ENCODE measurements around the gene SLC25A3.
"Not testable (repeated sequence)": the region's sequence is repeated elsewhere in the genome, so short reads cannot be mapped to it uniquely, and the experiment has no call there.

The SLC25A3 gene

DNA sequence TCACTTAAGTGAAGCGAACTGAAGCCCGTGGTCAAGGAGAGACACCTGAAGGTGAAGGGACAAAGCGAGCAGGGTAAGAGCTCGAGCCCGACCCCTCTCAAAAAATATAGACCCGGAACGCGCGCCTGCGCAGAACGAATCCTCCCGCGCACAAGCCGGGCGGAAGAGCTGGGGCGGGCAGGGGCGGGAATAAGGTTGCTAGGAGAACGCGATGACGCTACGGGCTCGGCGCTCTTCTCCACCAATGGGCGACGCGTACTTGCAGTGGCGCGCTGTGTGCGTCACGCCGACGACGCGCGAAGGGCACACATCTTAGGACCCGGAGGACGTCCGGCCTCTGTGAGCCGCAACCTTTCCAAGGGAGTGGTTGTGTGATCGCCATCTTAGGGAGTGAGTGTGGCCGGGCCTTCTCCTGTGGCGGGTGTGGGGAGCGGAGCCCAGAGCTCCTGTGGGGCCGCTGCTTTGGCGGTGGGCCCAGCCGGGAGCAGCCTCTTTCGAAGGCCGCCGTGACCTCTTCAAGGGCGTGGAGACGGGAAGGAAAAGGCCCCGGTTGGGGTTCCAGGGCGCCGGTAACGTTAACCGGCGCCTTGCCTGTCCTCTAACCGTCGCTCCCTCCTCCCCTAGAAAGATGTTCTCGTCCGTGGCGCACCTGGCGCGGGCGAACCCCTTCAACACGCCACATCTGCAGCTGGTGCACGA is at the start of gene SLC25A3:
TSS of gene SLC25A3 (plus strand) at position 336 of the 699 bp plus-strand sequence. CDS start at position 629, 293 bp downstream.
- DNase-seq (ENCODE audit: extremely low spot score, insufficient read length, low read depth) (peak; percentile 94), FAIRE-seq (peak; percentile 98)

DNA sequence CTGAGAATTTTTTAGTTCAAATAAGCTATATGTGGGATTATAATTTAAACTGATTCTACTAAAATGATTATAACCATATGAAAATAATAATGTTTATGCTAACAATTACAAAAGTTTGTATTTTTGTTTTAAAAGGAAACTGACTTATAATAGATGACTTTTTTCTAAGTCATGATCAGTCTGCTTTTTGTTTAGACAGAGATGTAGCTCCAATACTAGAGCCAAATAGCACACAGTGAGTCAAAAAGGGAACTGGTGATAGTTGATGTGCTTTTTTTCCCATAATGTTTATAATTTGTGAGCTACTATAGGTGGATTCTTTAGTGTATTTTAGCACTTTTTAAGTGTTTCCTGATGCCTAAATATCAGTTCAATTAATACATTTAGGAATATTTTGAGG is 49.8 kb upstream of the SLC25A3 start:
- peak; percentile 57 for FAIRE-seq
- DNase-seq (ENCODE audit: extremely low spot score, insufficient read length, low read depth), result no peak

DNA sequence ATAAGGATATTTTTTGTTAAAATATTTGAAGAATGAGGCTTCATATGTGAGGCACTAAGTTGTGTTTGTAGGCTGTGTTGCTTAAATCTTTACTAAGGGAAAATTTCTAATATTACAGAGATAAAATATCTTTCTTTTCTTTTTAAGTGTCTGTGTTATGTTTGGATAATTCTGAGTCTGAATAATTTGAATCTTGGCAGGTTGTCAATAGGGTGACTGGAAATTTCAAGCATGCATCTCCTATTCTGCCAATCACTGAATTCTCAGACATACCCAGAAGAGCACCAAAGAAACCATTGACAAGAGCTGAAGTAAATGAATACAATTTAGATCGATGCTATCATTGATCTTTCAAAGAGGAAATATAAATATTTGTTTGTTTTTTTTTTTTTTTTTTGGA is 48.7 kb upstream of the SLC25A3 start:
- DNase-seq (ENCODE audit: extremely low spot score, insufficient read length, low read depth) (no peak), FAIRE-seq (no peak)

DNA sequence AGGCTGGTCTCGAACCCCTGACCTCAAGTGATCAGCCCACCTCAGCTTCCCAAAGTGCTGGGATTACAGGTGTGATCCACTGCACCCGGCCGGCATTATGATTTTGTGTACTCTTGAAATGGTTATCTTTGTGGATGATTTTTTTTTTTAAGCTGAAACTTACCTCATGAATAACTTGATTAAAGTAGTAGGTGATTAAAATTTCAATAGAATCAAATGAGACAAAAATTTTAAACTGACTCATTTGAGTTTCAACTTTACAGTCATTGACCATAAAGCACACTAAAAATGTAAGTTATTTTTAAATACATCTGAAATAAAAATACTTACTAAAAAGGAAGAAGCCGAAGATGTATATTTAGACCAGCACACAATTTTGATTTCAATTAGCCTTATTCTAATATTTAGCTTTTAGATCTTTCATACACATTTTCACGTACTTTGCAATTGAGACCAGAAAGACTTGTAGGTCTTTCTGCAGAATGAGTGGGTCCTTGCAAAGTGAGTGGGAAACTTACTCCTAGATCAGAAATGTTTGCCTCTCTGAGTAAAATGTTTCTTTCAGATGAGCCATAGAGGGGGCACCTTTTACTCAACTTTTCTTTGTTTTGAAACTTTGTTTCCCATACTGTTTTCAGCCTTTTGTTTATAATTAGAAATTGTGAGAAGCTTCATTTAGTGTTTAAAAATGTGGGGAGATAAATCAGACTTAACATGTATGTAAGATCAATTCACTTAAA is 43.9 kb upstream of the SLC25A3 start:
- FAIRE-seq, result peak; percentile 50

DNA sequence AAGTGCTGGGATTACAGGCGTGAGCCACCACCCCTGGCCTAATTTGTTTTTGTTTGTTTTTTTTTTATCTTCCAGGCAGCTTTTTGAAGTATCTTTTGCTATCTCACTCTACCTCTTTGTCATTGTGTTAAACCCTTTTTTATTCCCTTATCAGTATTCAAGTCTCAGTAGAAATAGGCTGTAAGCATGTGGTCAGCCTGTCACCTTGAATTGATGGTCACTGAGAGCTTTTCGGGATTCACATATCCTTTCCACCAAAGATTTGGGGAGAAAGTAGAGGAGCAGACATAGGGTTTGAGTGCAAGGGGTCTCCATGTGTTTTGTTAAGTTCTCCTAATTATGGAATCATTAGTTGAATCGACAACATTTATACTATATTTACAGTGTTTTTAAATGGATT is 41.7 kb upstream of the SLC25A3 start:
- FAIRE-seq, result no peak
- DNase-seq (ENCODE audit: extremely low spot score, insufficient read length, low read depth), result no peak

More for the DNA sequence above, 43.9 kb upstream of the SLC25A3 start:
- DNase-seq (ENCODE audit: extremely low spot score, insufficient read length, low read depth), result no peak

DNA sequence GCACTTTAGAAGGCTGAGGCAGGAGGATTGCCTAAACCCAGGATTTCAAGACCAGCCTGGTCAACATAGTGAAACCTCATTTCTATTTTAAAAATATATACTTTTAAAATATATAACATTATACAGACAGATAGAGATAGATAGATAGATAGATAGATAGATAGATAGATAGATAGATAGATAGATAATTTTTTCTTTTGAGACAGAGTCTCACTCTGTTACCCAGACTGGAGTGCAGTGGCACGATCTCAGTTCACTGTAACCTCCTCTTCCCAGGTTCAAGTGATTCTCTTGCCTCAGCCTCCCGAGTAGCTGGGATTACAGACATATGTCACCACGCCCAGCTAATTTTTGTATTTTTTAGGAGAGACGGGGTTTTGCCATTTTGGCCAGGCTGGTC is 35.4 kb upstream of the SLC25A3 start:
- not testable (repeated sequence) for DNase-seq (ENCODE audit: extremely low spot score, insufficient read length, low read depth); FAIRE-seq

DNA sequence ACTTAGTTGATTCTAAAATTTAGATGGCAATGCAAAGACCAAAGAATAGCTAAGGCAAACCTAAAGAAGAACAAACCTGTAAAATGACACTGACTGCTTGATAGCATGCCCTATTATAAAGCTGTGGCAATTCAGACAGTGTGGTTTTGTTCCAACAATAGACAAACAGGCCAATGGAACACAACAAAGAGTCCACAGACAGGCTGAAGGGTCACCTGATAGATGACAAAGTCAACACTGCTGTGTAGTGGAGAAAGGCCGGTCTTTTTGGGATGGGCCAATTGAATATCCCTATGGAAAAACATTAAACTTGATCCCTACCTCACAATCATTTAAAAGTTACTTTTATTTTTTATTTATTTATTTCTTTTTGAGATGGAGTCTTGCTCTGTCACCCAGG is 33.8 kb upstream of the SLC25A3 start:
- FAIRE-seq, result no peak

DNA sequence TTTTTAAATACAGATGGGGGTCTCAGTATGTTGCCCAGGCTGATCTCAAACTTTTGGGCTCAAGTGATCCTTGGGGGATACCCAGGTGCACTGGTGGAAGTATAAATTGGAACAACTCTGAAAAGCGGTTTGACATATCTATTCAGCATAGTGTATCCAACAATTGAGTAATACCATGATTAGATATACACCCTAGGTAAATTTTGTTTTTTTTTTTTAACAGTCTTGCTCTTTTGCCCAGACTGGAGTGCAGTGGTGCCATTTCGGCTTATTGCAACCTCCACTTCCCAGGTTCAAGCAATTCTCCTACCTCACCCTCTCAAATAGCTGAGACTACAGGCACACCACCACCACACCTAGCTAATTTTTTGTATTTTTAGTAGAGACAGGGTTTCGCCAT is 31.6 kb upstream of the SLC25A3 start:
- DNase-seq (ENCODE audit: extremely low spot score, insufficient read length, low read depth) (no peak), FAIRE-seq (no peak)

More for the DNA sequence above, 33.8 kb upstream of the SLC25A3 start:
- DNase-seq (ENCODE audit: extremely low spot score, insufficient read length, low read depth), result no peak

DNA sequence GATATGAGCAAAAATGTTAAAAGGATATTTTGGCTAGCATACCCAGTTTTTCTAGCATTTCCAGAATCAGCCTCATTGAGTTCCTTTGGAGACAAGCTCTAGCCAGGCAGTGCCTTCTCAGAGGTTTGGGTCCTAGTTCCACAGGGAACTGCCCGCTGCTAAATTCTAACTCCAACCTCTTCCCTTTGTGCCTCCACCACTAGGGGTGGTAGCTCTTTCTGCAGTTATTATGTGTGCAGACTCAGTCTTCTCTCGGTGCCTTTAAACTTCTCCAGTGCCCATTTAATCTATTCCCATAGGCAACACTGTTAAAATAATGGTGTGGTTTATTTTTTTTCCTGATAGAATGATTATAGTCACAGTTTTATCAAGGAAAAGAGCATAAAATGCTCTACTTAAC is 21.5 kb upstream of the SLC25A3 start:
- DNase-seq (ENCODE audit: extremely low spot score, insufficient read length, low read depth), result no peak
- FAIRE-seq, result no peak

DNA sequence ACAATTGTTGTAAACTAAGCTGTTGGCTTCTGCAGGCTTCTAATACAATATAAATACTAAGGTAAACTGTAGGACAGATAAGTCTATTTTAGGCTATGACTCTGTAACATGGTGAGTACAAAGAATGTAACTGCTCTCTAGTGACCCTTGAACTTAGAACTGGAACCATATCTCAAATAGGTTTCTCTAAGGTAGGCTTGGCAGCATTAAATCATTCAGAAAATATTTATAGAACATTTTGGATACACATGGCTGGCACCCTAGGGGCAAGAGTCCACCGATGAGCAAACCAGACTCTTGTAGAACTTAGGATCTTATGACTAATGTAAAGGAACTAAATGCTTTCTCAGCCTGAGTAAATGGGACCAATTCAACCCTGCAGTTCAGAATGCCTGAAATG is 19.4 kb upstream of the SLC25A3 start:
- FAIRE-seq, result no peak
- DNase-seq (ENCODE audit: extremely low spot score, insufficient read length, low read depth), result no peak

DNA sequence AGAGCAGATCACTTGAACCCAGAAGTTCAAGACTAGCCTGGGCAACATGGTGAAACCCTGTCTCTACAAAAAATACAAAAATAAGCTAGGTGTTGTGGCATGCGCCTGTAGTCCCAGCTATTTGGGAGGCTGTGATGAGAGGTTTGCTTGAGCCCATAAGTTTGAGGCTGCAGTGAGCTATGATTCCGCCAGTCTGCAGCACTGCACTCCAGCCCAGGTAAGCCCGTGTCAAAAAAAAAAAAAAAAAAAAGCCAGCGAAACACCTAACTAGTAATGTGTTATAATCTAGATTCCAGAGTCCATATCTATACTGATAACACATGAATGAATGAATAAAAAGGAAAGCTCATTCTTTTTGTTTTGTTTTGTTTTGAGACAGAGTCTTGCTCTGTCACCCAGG is 18.5 kb upstream of the SLC25A3 start:
- DNase-seq (ENCODE audit: extremely low spot score, insufficient read length, low read depth), result no peak

DNA sequence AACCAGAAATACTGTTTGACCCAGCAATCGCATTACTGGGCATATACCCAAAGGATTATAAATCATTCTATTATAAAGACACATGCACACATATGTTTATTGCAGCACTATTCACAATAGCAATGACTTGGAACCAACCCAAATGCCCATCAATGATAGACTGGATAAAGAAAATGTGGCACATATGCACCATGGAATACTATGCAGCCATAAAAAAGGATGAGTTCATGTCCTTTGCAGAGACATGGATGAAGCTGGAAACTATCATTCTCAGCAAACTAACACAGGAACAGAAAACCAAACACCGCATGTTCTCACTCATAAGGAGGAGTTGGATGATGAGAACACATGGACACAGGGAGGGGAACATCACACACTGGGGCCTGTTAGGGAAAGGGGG is 16.7 kb upstream of the SLC25A3 start:
- not testable (repeated sequence) for FAIRE-seq

More for the DNA sequence above, 18.5 kb upstream of the SLC25A3 start:
- no peak for FAIRE-seq

DNA sequence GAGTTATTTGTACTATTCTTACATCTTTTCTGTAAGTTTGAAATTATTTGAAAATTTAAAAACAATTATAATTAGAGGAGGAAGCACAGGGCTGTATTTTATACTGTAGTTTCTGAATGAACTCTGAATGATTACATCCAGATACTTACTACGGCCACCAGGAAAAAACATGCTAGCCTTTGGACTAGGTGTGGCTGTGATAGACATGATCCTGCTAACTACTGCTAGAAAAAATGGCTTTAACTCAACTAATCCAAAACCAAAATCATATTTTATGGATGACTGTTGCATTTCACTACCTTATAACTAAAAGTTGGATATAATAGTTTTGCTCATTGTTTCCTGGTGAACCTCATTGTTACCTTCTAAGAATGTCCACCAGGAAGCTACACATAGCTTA is 15.1 kb upstream of the SLC25A3 start:
- no peak for FAIRE-seq

More for the DNA sequence above, 16.7 kb upstream of the SLC25A3 start:
- DNase-seq (ENCODE audit: extremely low spot score, insufficient read length, low read depth), result not testable (repeated sequence)

DNA sequence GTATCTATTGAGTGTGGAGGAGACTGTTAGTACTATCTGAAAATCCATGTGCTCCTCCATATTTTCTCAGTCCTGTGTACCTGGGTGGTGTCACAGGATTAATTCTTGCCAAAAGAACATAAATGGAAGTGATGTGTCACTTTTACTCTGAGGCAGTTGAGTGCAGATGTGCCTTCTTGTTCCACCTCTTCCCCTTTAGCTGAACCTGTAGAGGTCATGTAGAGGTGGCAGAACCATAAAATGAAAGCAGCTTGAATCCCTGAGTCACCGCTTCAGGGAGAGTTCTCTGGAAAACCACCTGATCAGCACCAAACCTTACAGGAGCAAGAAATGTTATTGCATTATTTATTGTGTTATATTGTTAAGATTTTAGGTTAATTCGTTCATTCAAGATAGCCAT is 14.7 kb upstream of the SLC25A3 start:
- FAIRE-seq, result no peak
- no peak for DNase-seq (ENCODE audit: extremely low spot score, insufficient read length, low read depth)

More for the DNA sequence above, 15.1 kb upstream of the SLC25A3 start:
- no peak for DNase-seq (ENCODE audit: extremely low spot score, insufficient read length, low read depth)

DNA sequence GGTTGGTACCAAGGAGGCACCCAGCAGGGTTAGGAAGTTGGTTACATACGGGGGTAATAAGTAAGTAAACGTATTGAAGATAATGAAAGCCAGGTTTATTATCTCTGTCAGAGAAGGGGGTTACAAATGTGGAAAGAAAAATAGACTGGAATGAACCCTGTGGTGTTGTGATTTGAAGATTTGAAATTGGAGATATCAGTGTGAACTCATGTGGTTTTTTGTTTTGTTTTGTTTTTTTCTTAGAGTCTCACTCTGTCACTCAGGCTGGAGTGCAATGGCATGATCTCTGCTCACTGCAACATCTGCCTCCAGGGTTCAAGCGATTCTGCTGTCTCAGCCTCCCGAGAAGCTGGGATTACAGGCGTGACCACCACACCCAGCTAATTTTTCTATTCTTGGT is 14.1 kb upstream of the SLC25A3 start:
- no peak for DNase-seq (ENCODE audit: extremely low spot score, insufficient read length, low read depth)
- no peak for FAIRE-seq

DNA sequence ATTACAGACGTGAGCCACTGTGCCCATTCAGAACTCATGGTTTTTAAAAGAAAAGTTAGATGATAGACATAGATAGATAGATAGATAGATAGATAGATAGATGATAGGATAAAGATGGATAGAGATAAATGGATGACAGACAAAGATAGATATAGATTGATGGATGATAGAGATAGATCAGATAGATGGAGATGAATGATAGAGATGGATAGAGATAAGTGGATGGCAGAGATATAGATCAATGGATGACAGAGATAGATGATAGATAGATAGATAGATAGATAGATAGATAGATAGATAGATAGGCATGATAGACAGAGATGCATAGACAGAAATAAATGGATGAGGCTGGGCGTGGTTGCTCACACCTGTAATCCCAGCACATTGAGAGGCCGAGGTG is 13.7 kb upstream of the SLC25A3 start:
- FAIRE-seq (no peak), DNase-seq (ENCODE audit: extremely low spot score, insufficient read length, low read depth) (no peak)

DNA sequence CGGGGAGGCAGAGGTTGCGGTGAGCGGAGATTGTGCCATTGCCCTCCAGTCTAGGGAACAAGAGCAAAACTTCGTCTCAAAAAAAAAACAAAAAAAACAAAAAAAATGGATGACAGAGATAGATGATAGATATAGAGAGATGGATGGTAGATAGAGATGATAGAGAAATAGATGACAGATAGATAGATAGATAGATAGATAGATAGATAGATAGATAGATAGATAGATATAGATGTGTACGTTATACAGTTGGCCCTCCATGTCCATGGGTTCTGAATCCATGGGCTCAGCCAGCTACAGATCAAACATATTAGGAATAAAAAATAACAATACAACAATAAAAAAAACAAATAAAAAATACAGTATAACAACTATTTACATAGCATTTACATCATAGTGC is 12.8 kb upstream of the SLC25A3 start:
- FAIRE-seq, result no peak
- DNase-seq (ENCODE audit: extremely low spot score, insufficient read length, low read depth), result no peak

DNA sequence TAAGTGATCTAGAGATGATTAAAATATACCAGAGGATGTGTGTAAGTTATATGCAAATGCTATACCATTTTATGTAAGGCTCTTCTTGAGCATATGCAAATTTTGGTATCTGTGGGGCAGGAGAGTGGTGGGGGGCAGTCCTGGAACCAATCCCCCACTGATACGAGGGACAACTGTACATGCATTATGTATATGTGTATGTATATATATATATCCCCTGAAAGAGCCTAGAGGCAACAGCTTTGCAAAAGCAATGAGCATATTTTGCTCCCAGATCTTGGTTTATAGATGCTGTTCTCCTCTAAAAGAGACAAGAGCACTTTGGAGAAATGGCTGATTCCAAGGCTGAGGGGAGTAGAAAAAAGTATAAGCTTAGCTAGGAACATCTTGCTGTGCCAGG is 12.4 kb upstream of the SLC25A3 start:
- no peak for DNase-seq (ENCODE audit: extremely low spot score, insufficient read length, low read depth)
- no peak for FAIRE-seq

DNA sequence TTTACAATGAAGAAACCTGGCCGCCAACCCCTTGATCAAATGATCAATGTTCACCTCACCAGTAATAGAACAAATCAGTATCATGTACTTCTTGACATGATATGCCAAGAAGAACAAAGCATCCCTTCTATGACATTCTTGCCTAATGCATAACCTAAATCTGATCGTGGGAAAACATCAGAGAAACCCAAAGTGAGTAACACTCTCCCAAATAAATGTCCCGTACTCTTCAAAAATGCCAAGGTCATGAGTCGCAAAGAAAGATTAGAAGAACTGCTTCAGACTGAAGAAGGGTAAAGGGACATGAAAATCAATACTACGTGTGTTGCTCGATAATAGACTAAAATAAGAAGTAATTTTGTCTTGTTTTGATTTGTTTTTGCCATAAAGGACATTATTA is 11.4 kb upstream of the SLC25A3 start:
- no peak for FAIRE-seq
- DNase-seq (ENCODE audit: extremely low spot score, insufficient read length, low read depth), result no peak

DNA sequence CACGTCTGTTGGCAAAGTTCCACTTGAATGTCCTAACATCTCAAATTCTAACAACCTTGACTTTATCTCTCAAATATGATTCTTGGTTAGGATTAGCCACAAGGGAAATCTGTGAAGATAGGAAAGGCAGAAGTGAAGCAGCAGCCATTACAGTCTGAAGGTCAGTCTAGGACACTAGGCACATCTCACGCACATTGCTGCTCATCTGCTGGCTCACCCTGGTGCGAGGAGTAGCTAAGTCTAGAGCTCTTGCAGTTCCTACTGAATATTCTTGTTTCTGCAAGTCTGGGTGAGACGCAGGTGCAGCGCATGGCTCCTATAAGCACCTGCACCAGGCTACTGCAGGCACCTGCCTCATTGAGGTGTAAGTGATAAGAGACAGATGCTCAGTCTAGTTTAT is 6.4 kb upstream of the SLC25A3 start:
- FAIRE-seq (no peak), DNase-seq (ENCODE audit: extremely low spot score, insufficient read length, low read depth) (no peak)

DNA sequence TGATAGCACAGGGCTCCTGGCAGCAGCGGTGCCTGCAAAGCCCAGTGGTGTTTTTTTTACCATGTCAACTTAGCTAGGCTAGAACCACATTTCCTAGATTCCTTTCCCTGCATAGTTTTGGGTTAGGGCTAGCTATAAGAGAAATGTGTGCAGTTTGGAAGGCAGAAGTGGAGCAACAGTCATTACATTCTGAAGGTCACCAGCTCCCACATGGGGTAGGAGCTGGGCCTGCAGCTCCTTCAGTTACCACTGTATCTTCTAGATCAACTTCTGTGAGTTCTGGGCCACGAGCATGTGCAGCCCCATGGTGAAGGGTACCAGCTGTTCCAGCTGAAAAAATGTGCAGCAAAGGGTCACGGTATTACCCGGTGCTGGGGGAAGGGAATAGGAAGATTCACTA is 2.3 kb upstream of the SLC25A3 start:
- no peak for DNase-seq (ENCODE audit: extremely low spot score, insufficient read length, low read depth)
- no peak for FAIRE-seq

Measured in GM18507 (cell line).